OCI-LY7 (cell line): ENCODE measurements around the gene RASSF5. TPM values are rescaled to one million over a fixed set of nuclear protein-coding genes. Genes with fewer than 3 reads are reported as not detected.

Experiments used
- BruUV-seq: library from RNA; stranded (reverse); fragments of 400-500 nt; replicated peaks from 2 replicates; lab custom pipeline; 2021; lab: Mats Ljungman, UMichigan
- CTCF ChIA-PET: fragments of 300-600 bp; sonication (Branson Sonifier 250); formaldehyde crosslinking; loops from one replicate; lab custom pipeline; 2022; ENCODE audit warnings: antibody characterized with exemption; ENCODE audit not compliant: unreplicated experiment; lab: Charles Lee
- POLR2A ChIA-PET: fragments of 300-600 bp; sonication (Branson Sonifier 250); formaldehyde crosslinking; loops from one replicate; lab custom pipeline; 2022; ENCODE audit warnings: antibody characterized with exemption; lab: Charles Lee
- DNase-seq: peaks from one replicate; pipeline ENCODE4 v3.0.0-alpha.2; 2015; ENCODE audit warnings: low spot score
- H2AFZ ChIP-seq: fragments of 200-600 bp; sonication (generic), shearing (Covaris generic); 2 replicates; pipeline ENCODE4 v1.6.1; 2014; ENCODE audit warnings: mild to moderate bottlenecking, antibody characterized with exemption, low read length, moderate library complexity
- H3K27ac ChIP-seq: fragments of 200-600 bp; sonication (generic); 2 replicates; pipeline ENCODE4 v1.5.1; 2014; ENCODE audit warnings: mixed run types, low read depth, mild to moderate bottlenecking, moderate library complexity, low read length, inconsistent platforms; ENCODE audit not compliant: poor library complexity, severe bottlenecking
- H3K36me3 ChIP-seq: fragments of 200-600 bp; sonication (generic); 2 replicates; pipeline ENCODE4 v1.6.1; 2014; ENCODE audit warnings: mild to moderate bottlenecking, antibody characterized with exemption, low read length, moderate library complexity, mixed read lengths; ENCODE audit not compliant: insufficient read depth
- H3K4me1 ChIP-seq: fragments of 200-600 bp; sonication (generic); 2 replicates; pipeline ENCODE4 v1.5.1; 2014; ENCODE audit warnings: mild to moderate bottlenecking, low read length; ENCODE audit not compliant: insufficient read depth, poor library complexity, severe bottlenecking
- H3K4me2 ChIP-seq: fragments of 200-600 bp; sonication (generic); 2 replicates; pipeline ENCODE4 v1.6.1; 2014; ENCODE audit warnings: mild to moderate bottlenecking, low read length
- H3K4me3 ChIP-seq: fragments of 200-600 bp; sonication (generic); 2 replicates; pipeline ENCODE4 v1.5.1; 2014; ENCODE audit warnings: mild to moderate bottlenecking, low read depth, low read length; ENCODE audit not compliant: poor library complexity, severe bottlenecking
- H3K79me2 ChIP-seq: fragments of 200-600 bp; sonication (generic); 2 replicates; pipeline ENCODE4 v1.6.1; 2016; ENCODE audit warnings: low read depth, mild to moderate bottlenecking, low read length, moderate library complexity, mixed read lengths; ENCODE audit not compliant: insufficient read depth
- H3K9me2 ChIP-seq: fragments of 200-600 bp; sonication (generic); 2 replicates; pipeline ENCODE4 v1.6.1; 2016; ENCODE audit warnings: mild to moderate bottlenecking, low read length, mixed read lengths; ENCODE audit not compliant: insufficient read depth
- H3K9me3 ChIP-seq: fragments of 200-600 bp; sonication (generic); 2 replicates; pipeline ENCODE4 v1.6.1; 2014; ENCODE audit warnings: mild to moderate bottlenecking, mixed run types, low read length, mixed read lengths
- H4K20me1 ChIP-seq: fragments of 200-600 bp; sonication (generic); 2 replicates; pipeline ENCODE4 v1.6.1; 2014; ENCODE audit warnings: mild to moderate bottlenecking, antibody characterized with exemption, low read length, moderate library complexity, mixed read lengths; ENCODE audit not compliant: insufficient read depth
- CTCF ChIP-seq: fragments of 200-600 bp; sonication (generic); conservative IDR thresholded peaks from 2 replicates; pipeline ENCODE4 v1.5.1; 2014; ENCODE audit warnings: mild to moderate bottlenecking, antibody characterized with exemption, low read length, moderate library complexity, mixed read lengths
- EZH2phosphoT487 ChIP-seq: fragments of 200-600 bp; sonication (generic); IDR thresholded peaks from 2 replicates; pipeline ENCODE4 v1.6.1; 2018; ENCODE audit warnings: low read depth, borderline replicate concordance, mild to moderate bottlenecking, mixed run types, antibody characterized with exemption, low read length, moderate library complexity, mixed read lengths
- intact Hi-C: fragments of 100-400 bp; cut with micrococcal nuclease; formaldehyde crosslinking; loops from one replicate; pipeline ENCODE4 v1.10.0; 2022; ENCODE audit not compliant: unreplicated experiment
- total RNA-seq, 2 experiments: library from RNA; depleted of rRNA in 1 of 2; stranded (reverse); fragments of >200 nt in 1 of 2; shearing (Covaris generic) in 1 of 2; gene quantifications; 2 replicates each; pipeline ENCODE4 v1.2.3, GENCODE V29; 2014 to 2022

RASSF5 gene
- total RNA-seq, 2 experiments from 2014 or later: 19.8 to 25.7 TPM

DNA sequence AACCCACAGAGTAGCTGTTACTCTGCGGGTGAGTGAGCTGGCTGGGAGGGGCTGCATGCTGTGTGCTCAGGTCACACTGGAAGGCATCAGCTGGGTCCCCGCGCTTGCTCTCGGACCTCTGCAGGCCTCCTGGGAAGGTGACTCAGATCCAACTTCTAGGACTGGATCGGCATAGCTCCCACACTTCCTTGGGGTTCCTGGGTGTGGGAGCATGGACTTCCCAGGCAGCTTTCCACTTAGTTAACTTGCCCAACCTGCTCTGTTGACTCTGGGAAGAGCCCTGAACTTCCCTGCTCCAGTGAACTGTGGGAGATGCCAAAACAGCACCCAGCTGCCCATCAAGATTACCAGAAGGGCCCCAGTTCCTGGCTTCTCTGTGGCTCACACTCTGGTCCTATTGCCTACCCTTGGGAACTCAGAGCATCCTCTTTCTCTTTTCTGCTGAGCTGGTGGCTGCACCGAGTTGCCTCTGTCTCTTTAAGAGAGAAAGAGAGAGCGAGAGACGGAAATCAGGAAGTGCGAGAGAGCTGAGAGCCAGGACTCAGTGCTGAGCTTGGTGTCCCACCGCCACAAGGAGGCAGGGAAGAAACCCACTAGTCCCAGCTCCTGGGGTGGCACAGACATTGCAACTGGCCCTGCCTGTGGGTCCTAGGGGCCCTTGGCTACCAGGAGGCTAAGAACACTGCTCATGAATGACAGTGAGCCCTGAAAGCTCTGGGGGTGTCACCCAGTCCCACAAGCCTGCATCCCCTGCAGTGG, 37.2 kb upstream of the RASSF5 start, which contains the start of gene IKBKE:
TSS of gene IKBKE (plus strand) at position 544 of the 759 bp plus-strand sequence. CDS start 2,752 bp downstream, outside the sequence.
- ChIA-PET POLR2A (interaction anchor here (0.7 to 2.2 kb wide), 13 partner anchors 8 to 627 kb away, joined by 3 to 13 read pairs (median 4); no protein-coding TSS in a partner anchor), CTCF (interaction anchor here (0.6 to 2.2 kb wide), 10 partner anchors 9 to 452 kb away, joined by 3 to 14 read pairs (median 4); partner anchors contain the start of genes EIF2D and FCMR)
- intact Hi-C loops: loop anchor here (5.0 to 10.0 kb wide), 2 partner anchors 415 to 803 kb away; partner anchors contain the start of gene RHEX
- no peaks in the 10 kb centered on the region for H3K9me3 ChIP-seq
- H3K4me1 ChIP-seq: peaks cover 57% of the 10 kb centered on the region
- peaks cover 21% of the 10 kb centered on the region for H3K36me3 ChIP-seq
- H3K4me3 ChIP-seq: peak within 1 kb of the TSS; percentile 82
- H3K79me2 ChIP-seq: peaks cover 8% of the 10 kb centered on the region; the same call in 1 of the 2 replicates
- no peaks in the 10 kb centered on the region for H3K9me2 ChIP-seq
- H4K20me1 ChIP-seq: no peaks in the 10 kb centered on the region
- peak within 1 kb of the TSS; percentile 68 for H3K27ac ChIP-seq
- TF ChIP-seq EZH2phosphoT487 (no peak), CTCF (peak; percentile 52)
- H2AFZ ChIP-seq: peak within 1 kb of the TSS; percentile 88
- BruUV-seq: no TSS peak
- peak within 1 kb of the TSS; percentile 89 for H3K4me2 ChIP-seq
- DNase-seq: peak; percentile 89

DNA sequence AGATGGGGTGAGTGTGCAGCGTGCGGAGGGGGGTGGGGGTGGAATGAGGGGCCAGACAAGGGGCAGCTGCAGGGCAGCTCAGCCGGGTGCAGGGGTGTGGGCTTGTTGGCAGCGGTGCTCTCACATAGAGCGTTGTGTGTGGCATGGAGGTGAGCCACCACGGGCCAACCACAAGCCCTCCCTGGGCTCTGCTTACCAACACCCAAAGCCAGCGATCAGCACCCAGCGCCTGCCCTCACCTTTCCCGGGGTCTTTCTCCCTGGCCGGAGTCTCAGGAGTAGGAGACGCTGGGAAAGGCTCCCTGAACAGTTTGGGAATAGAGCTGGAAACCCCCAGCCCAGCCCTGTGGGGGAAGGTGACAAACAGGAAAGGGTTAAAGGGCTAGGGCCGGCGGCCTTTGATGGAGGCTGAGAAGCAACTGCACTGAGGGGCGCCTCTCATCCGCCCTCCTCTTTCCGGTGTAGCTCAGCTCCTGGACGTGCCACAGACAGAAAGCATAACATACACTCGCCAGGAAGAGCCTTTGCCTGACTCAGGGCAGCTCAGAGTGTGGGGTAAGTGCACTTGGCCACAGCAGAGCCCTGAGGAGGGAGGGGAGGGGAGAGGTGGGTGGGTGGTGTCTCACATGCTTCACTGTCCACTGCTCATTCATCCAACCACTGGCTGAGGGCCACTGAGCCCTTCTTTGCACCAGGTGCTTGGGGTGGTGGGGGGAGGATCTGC, 36.5 kb upstream of the RASSF5 start:
- Histone ChIP-seq H3K79me2 (peaks cover 8% of the 10 kb centered on the region; the same call in 1 of the 2 replicates), H4K20me1 (no peaks in the 10 kb centered on the region), H3K36me3 (peaks cover 28% of the 10 kb centered on the region), H3K4me1 (peaks cover 57% of the 10 kb centered on the region), H3K4me3 (peak overlapping the region; percentile 82), H3K27ac (peak overlapping the region; percentile 68), H3K9me3 (no peaks in the 10 kb centered on the region), H3K4me2 (peak overlapping the region; percentile 89), H2AFZ (peak overlapping the region; percentile 88; the same call in 1 of the 2 replicates), H3K9me2 (no peaks in the 10 kb centered on the region)
- DNase-seq: peak; percentile 77
- no peak for TF ChIP-seq EZH2phosphoT487
- TF ChIP-seq CTCF: no peak
- no TSS peak for BruUV-seq
- POLR2A ChIA-PET: interaction anchor here (0.6 to 2.2 kb wide), 15 partner anchors 9 to 627 kb away, joined by 3 to 13 read pairs (median 4); no protein-coding TSS in a partner anchor
- CTCF ChIA-PET: interaction anchor here (0.6 to 2.2 kb wide), 10 partner anchors 8 to 451 kb away, joined by 3 to 20 read pairs (median 4); partner anchors contain the start of genes EIF2D and FCMR
- intact Hi-C loops: loop anchor here (5.0 to 10.0 kb wide), 2 partner anchors 416 to 804 kb away; partner anchors contain the start of gene RHEX
